DND-41 (cell line): ENCODE data around the gene XRCC2.

ENCODE experiments used
- CTCF ChIP-seq: IDR thresholded peaks from 2 replicates; pipeline ENCODE4 v1.5.1; 2012; ENCODE audit warnings: borderline replicate concordance, low read length, moderate library complexity, mild to moderate bottlenecking; ENCODE audit not compliant: poor library complexity, severe bottlenecking; ENCODE audit errors: extremely low read depth
- EZH2 ChIP-seq: IDR thresholded peaks from 3 replicates; pipeline ENCODE4 v1.6.1; 2012; ENCODE audit warnings: borderline replicate concordance, low read depth, mild to moderate bottlenecking, moderate library complexity, low read length, inconsistent platforms; ENCODE audit not compliant: severe bottlenecking

- TF ChIP-seq EZH2 (no peak), CTCF (no peak)
These were observed 2.0 kb downstream of the XRCC2 start for GRCh38 chr7:152673897-152674296.
